Renal pelvis (tissue), 4 donors: ENCODE data around the gene CPEB3. TPM values are rescaled to one million over a fixed set of nuclear protein-coding genes. Genes with fewer than 3 reads are reported as not detected.
"Not testable (repeated sequence)": the region's sequence is repeated elsewhere in the genome, so short reads cannot be mapped to it uniquely, and the experiment has no call there.

Source experiments
- DNase-seq: peaks from one replicate; pipeline ENCODE4 v3.0.0-alpha.2; 2013
- polyA plus RNA-seq, 3 donors: library from polyadenylated mRNA; unstranded; fragments of 120-200 nt; gene quantifications; one replicate each; pipeline ENCODE4 v1.2.1, GENCODE V29; 2013; ENCODE audit not compliant: insufficient read length in 3 of 3

CPEB3 gene
- polyA plus RNA-seq, 3 donors: 2.7 to 3.6 (median 2.8) TPM

- no peak for DNase-seq
Measured at GRCh38 chr10:92042541-92042940, 248.3 kb downstream of the CPEB3 start.

GRCh38 chr10:92038949-92039348 lies 251.9 kb downstream of the CPEB3 start:
- DNase-seq: no peak

GRCh38 chr10:92033070-92033469 lies 257.8 kb downstream of the CPEB3 start:
- DNase-seq: not testable (repeated sequence)

- no peak for DNase-seq
Measured at GRCh38 chr10:92031580-92031979, 259.3 kb downstream of the CPEB3 start.

- DNase-seq: no peak
Measured at GRCh38 chr10:92027141-92027540, 263.7 kb downstream of the CPEB3 start.

- DNase-seq: not testable (repeated sequence)
Measured at GRCh38 chr10:92025340-92025739, 265.5 kb downstream of the CPEB3 start.

- no peak for DNase-seq
Measured at GRCh38 chr10:92024700-92025099, 266.2 kb downstream of the CPEB3 start.

GRCh38 chr10:92014620-92015019 lies 276.3 kb downstream of the CPEB3 start:
- DNase-seq: no peak

- DNase-seq: no peak
Measured at GRCh38 chr10:92011560-92012214, 279.2 kb downstream of the CPEB3 start.

- DNase-seq: no peak
Measured at GRCh38 chr10:92010047-92010735, 280.7 kb downstream of the CPEB3 start.

GRCh38 chr10:92009445-92009844 lies 281.4 kb downstream of the CPEB3 start:
- DNase-seq: no peak

- no peak for DNase-seq
Measured at GRCh38 chr10:92005978-92006377, 284.9 kb downstream of the CPEB3 start.

- DNase-seq: no peak
Measured at GRCh38 chr10:92003258-92003657, 287.6 kb downstream of the CPEB3 start.

GRCh38 chr10:92001995-92002394 lies 288.9 kb downstream of the CPEB3 start:
- no peak for DNase-seq

GRCh38 chr10:92001581-92001980 lies 289.3 kb downstream of the CPEB3 start:
- no peak for DNase-seq

Other genes starting within 250 kb of the CPEB3 start
- 10 to 100 TPM; 61.9 to 69.8 (median 65.9) TPM for gene MARCHF5, start 89 bp upstream of the CPEB3 start, polyA plus RNA-seq